ENCODE data around the gene KIDINS220. TPM values are rescaled to one million over a fixed set of nuclear protein-coding genes. Genes with fewer than 3 reads are reported as not detected.

The KIDINS220 gene
- polyA plus RNA-seq, 1 donor from 2014 or later: 329 TPM

DNA sequence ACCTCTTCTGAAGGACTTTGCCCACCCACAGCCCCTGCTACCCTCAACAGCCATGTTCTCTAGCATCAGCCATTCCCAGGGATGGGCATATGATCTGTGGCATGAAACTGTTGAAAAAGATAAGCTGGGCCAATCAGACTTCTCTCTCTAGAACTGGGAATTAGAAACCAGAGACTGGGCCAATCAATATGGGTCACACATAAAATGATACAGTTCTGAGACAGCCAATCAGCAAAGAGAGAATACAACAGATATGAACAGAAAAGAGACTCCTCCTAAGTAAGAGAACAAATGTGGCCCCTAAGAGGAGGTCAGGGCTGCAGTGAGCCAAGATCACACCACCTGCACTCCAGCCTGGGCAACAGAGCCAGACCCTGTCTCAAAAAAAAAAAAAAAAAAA, 2.1 kb downstream of the KIDINS220 start:
- H4K20me1 ChIP-seq (ENCODE audit: insufficient read depth): peaks cover 44% of the 10 kb centered on the region
- TF ChIP-seq TAF1 (IDR thresholded peaks at IDR 0.05; ENCODE audit: low read depth): no peak
- no peak for TF ChIP-seq POLR2AphosphoS5 (IDR thresholded peaks at IDR 0.05)
- TF ChIP-seq CTCF (IDR thresholded peaks at IDR 0.05; ENCODE audit: poor library complexity, severe bottlenecking): no peak
- no peak for TF ChIP-seq EP300 (conservative IDR thresholded peaks at IDR 0.05; ENCODE audit: poor library complexity, severe bottlenecking)
- TF ChIP-seq MXI1 (conservative IDR thresholded peaks at IDR 0.05; ENCODE audit: poor library complexity, severe bottlenecking): no peak
- no peak for TF ChIP-seq EZH2 (IDR thresholded peaks at IDR 0.05; ENCODE audit: borderline replicate concordance, insufficient read depth, low read length, poor library complexity, severe bottlenecking)
- TF ChIP-seq SMC3 (conservative IDR thresholded peaks at IDR 0.05; ENCODE audit: poor library complexity): no peak
- TF ChIP-seq RAD21 (conservative IDR thresholded peaks at IDR 0.05): no peak
- peaks cover 70% of the 10 kb centered on the region for H3K79me2 ChIP-seq (replicated peaks; ENCODE audit: insufficient read depth, low read length)
- no peak overlapping the region for H2AFZ ChIP-seq (ENCODE audit: low read depth, low read length)
- no peaks in the 10 kb centered on the region for H3K9me2 ChIP-seq (ENCODE audit: insufficient read depth, low read length)
- H3K4me3 ChIP-seq (ENCODE audit: low read length): peak overlapping the region; percentile 94
- no peak overlapping the region for H3K27ac ChIP-seq (ENCODE audit: low read length)
- H3K4me2 ChIP-seq (ENCODE audit: low read length): peak overlapping the region; percentile 88
- no peaks in the 10 kb centered on the region for H3F3A ChIP-seq (ENCODE audit: insufficient read depth, low read length, poor library complexity, severe bottlenecking)
- H3K9ac ChIP-seq (ENCODE audit: low read length): peak overlapping the region; percentile 97
- H3K27me3 ChIP-seq (ENCODE audit: insufficient read depth, low read depth, low read length): no peaks in the 10 kb centered on the region
- H3K9me3 ChIP-seq (ENCODE audit: low read length): no peaks in the 10 kb centered on the region
- no peaks in the 10 kb centered on the region for H3K36me3 ChIP-seq (ENCODE audit: insufficient read depth, low read length)

DNA sequence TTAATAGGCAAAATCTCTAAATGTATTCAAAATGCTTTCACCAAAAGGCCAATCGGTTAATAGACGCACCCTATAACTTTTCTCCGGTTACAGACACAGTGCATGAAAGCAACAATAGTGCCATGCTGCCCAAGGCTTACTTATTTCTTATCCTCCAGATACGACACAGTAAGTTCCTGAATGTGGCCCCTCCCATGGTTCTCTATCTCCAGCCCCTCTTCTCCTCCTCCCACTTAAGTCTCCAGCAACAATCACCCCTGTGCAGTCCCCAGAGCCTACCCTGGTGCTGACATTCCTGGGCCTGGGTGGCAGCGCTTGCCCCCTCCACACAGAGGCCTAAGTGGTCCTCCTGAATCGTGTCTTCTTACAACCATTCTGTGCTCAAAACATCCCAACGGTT, 3.6 kb downstream of the KIDINS220 start:
- Histone ChIP-seq H3K4me3 (ENCODE audit: low read length) (peak overlapping the region; percentile 94), H3K9me2 (ENCODE audit: insufficient read depth, low read length) (no peaks in the 10 kb centered on the region), H3K4me2 (ENCODE audit: low read length) (peak overlapping the region; percentile 57), H3K9me3 (ENCODE audit: low read length) (no peaks in the 10 kb centered on the region), H3K27me3 (ENCODE audit: insufficient read depth, low read depth, low read length) (no peaks in the 10 kb centered on the region), H3K27ac (ENCODE audit: low read length) (no peak overlapping the region), H2AFZ (ENCODE audit: low read depth, low read length) (no peak overlapping the region), H4K20me1 (ENCODE audit: insufficient read depth) (peaks cover 58% of the 10 kb centered on the region), H3K36me3 (ENCODE audit: insufficient read depth, low read length) (no peaks in the 10 kb centered on the region), H3F3A (ENCODE audit: insufficient read depth, low read length, poor library complexity, severe bottlenecking) (no peaks in the 10 kb centered on the region), H3K79me2 (replicated peaks; ENCODE audit: insufficient read depth, low read length) (peaks cover 84% of the 10 kb centered on the region), H3K9ac (ENCODE audit: low read length) (no peak overlapping the region)
- no peak for TF ChIP-seq POLR2AphosphoS5 (IDR thresholded peaks at IDR 0.05)
- TF ChIP-seq SMC3 (conservative IDR thresholded peaks at IDR 0.05; ENCODE audit: poor library complexity): no peak

- Histone ChIP-seq H3K4me2 (ENCODE audit: low read length) (peak overlapping the region; percentile 8), H3K9ac (ENCODE audit: low read length) (no peak overlapping the region), H3K79me2 (replicated peaks; ENCODE audit: insufficient read depth, low read length) (peaks cover 93% of the 10 kb centered on the region), H3K36me3 (ENCODE audit: insufficient read depth, low read length) (no peaks in the 10 kb centered on the region), H3K9me3 (ENCODE audit: low read length) (no peaks in the 10 kb centered on the region), H3F3A (ENCODE audit: insufficient read depth, low read length, poor library complexity, severe bottlenecking) (no peaks in the 10 kb centered on the region), H3K4me3 (ENCODE audit: low read length) (peak overlapping the region; percentile 94), H2AFZ (ENCODE audit: low read depth, low read length) (no peak overlapping the region), H3K27ac (ENCODE audit: low read length) (no peak overlapping the region), H3K27me3 (ENCODE audit: insufficient read depth, low read depth, low read length) (no peaks in the 10 kb centered on the region), H4K20me1 (ENCODE audit: insufficient read depth) (peaks cover 76% of the 10 kb centered on the region), H3K9me2 (ENCODE audit: insufficient read depth, low read length) (no peaks in the 10 kb centered on the region)
- TF ChIP-seq EP300 (conservative IDR thresholded peaks at IDR 0.05; ENCODE audit: poor library complexity, severe bottlenecking) (no peak), POLR2AphosphoS5 (IDR thresholded peaks at IDR 0.05) (no peak), CTCF (IDR thresholded peaks at IDR 0.05; ENCODE audit: poor library complexity, severe bottlenecking) (no peak), EZH2 (IDR thresholded peaks at IDR 0.05; ENCODE audit: borderline replicate concordance, insufficient read depth, low read length, poor library complexity, severe bottlenecking) (no peak), TAF1 (IDR thresholded peaks at IDR 0.05; ENCODE audit: low read depth) (no peak)
- TF ChIP-seq, protein P1, sequence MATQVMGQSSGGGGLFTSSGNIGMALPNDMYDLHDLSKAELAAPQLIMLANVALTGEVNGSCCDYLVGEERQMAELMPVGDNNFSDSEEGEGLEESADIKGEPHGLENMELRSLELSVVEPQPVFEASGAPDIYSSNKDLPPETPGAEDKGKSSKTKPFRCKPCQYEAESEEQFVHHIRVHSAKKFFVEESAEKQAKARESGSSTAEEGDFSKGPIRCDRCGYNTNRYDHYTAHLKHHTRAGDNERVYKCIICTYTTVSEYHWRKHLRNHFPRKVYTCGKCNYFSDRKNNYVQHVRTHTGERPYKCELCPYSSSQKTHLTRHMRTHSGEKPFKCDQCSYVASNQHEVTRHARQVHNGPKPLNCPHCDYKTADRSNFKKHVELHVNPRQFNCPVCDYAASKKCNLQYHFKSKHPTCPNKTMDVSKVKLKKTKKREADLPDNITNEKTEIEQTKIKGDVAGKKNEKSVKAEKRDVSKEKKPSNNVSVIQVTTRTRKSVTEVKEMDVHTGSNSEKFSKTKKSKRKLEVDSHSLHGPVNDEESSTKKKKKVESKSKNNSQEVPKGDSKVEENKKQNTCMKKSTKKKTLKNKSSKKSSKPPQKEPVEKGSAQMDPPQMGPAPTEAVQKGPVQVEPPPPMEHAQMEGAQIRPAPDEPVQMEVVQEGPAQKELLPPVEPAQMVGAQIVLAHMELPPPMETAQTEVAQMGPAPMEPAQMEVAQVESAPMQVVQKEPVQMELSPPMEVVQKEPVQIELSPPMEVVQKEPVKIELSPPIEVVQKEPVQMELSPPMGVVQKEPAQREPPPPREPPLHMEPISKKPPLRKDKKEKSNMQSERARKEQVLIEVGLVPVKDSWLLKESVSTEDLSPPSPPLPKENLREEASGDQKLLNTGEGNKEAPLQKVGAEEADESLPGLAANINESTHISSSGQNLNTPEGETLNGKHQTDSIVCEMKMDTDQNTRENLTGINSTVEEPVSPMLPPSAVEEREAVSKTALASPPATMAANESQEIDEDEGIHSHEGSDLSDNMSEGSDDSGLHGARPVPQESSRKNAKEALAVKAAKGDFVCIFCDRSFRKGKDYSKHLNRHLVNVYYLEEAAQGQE (IDR thresholded peaks at IDR 0.05; ENCODE audit: borderline replicate concordance): no peak
Measured at GRCh38 chr2:8831516-8831915, 5.9 kb downstream of the KIDINS220 start.
